Measurements from ENCODE around the gene KCND3. TPM values are rescaled to one million over a fixed set of nuclear protein-coding genes. Genes with fewer than 3 reads are reported as not detected.
A peak's percentile ranks its signal among the peaks of the same experiment; 100 is the strongest.

The KCND3 gene
- total RNA-seq, 1 donor from 2014 or later, result 0.43 TPM

DNA sequence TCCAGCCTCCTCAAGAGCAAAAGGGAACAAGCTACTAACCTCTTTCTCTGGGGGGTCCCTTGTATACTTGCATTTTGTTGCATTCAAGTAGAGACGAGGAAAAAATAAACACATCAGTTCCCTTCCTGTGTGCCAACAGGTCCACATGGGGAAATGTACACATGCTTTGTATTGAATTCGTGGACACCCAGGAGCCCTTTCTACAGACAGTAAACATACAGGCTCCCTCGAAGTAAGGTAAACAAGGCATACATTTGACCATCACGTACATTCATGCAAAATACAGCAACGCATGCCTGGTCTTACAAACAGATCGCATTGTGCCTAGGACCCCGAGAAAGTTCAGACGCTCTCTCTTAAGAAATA lies 1.1 kb downstream of the KCND3 start:
- no peaks in the 10 kb centered on the region for H3K9me3 ChIP-seq (ENCODE audit: insufficient read depth, low read depth, low read length)
- Mint-ChIP-seq H3K36me3 (ENCODE audit: low read depth, unreplicated experiment) (no peaks in the 10 kb centered on the region), H3K27ac (ENCODE audit: unreplicated experiment) (no peak overlapping the region), H3K27me3 (ENCODE audit: low read depth, unreplicated experiment) (peaks cover 86% of the 10 kb centered on the region), H3K9me3 (ENCODE audit: unreplicated experiment) (peaks cover 6% of the 10 kb centered on the region), H3K4me3 (ENCODE audit: unreplicated experiment) (peak overlapping the region; percentile 80), H3K4me1 (ENCODE audit: low read depth, unreplicated experiment) (peaks cover 5% of the 10 kb centered on the region)
- H3K79me2 ChIP-seq (ENCODE audit: insufficient read depth, low read length), result no peaks in the 10 kb centered on the region
- H3K4me3 ChIP-seq (ENCODE audit: insufficient read depth, low read depth, low read length), result no peak overlapping the region
- no peak overlapping the region for H3K9ac ChIP-seq (ENCODE audit: low read length)
- peak overlapping the region; percentile 86 for H3K4me2 ChIP-seq (ENCODE audit: low read length)
- no peak overlapping the region for H2AFZ ChIP-seq (ENCODE audit: low read depth, low read length)
- no peak for TF ChIP-seq EZH2 (IDR thresholded peaks at IDR 0.05; ENCODE audit: insufficient read depth, low read length)
- TF ChIP-seq, protein P1, sequence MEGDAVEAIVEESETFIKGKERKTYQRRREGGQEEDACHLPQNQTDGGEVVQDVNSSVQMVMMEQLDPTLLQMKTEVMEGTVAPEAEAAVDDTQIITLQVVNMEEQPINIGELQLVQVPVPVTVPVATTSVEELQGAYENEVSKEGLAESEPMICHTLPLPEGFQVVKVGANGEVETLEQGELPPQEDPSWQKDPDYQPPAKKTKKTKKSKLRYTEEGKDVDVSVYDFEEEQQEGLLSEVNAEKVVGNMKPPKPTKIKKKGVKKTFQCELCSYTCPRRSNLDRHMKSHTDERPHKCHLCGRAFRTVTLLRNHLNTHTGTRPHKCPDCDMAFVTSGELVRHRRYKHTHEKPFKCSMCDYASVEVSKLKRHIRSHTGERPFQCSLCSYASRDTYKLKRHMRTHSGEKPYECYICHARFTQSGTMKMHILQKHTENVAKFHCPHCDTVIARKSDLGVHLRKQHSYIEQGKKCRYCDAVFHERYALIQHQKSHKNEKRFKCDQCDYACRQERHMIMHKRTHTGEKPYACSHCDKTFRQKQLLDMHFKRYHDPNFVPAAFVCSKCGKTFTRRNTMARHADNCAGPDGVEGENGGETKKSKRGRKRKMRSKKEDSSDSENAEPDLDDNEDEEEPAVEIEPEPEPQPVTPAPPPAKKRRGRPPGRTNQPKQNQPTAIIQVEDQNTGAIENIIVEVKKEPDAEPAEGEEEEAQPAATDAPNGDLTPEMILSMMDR (IDR thresholded peaks at IDR 0.05; ENCODE audit: insufficient read depth, low read depth, low read length), result no peak
- H4K20me1 ChIP-seq (ENCODE audit: insufficient read depth, low read length), result no peaks in the 10 kb centered on the region
- H3K36me3 ChIP-seq (ENCODE audit: insufficient read depth, low read length), result no peaks in the 10 kb centered on the region
- H3K4me1 ChIP-seq (ENCODE audit: insufficient read depth, low read length), result peaks cover 6% of the 10 kb centered on the region
- H3K27me3 ChIP-seq (ENCODE audit: insufficient read depth, low read length), result peaks cover 56% of the 10 kb centered on the region
- no peak overlapping the region for H3K27ac ChIP-seq (ENCODE audit: low read depth, low read length)
- no peak for DNase-seq (ENCODE audit: low read depth)
- no peak for FAIRE-seq

DNA sequence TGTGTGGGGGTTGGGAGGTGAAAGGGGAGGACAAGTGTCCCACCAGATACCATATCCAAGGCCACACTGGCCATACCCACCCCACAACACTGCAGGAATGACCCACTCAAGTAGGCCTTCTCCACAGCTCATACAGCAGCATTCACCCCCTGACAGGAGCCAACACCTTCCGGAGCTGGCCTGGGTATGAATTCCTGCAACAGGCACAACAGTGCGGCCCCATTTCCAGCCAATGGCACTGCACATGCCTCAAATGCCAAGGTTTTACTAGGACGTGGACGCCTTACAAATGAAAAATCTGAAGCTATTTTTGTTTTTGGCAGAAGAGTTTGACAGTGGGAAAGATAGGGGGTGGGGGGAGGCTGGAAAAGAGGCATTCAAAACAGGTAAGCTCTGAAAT lies 2.0 kb downstream of the KCND3 start:
- no peak overlapping the region for H3K27ac ChIP-seq (ENCODE audit: low read depth, low read length)
- H3K27me3 ChIP-seq (ENCODE audit: insufficient read depth, low read length), result peaks cover 52% of the 10 kb centered on the region
- FAIRE-seq (no peak), DNase-seq (ENCODE audit: low read depth) (no peak)
- peaks cover 3% of the 10 kb centered on the region for H3K4me1 Mint-ChIP-seq (ENCODE audit: low read depth, unreplicated experiment)
- H2AFZ ChIP-seq (ENCODE audit: low read depth, low read length), result no peak overlapping the region
- no peak overlapping the region for H3K4me3 ChIP-seq (ENCODE audit: insufficient read depth, low read depth, low read length)
- H3K9me3 ChIP-seq (ENCODE audit: insufficient read depth, low read depth, low read length), result no peaks in the 10 kb centered on the region
- peaks cover 86% of the 10 kb centered on the region for H3K27me3 Mint-ChIP-seq (ENCODE audit: low read depth, unreplicated experiment)
- no peak overlapping the region for H3K4me3 Mint-ChIP-seq (ENCODE audit: unreplicated experiment)
- no peaks in the 10 kb centered on the region for H3K79me2 ChIP-seq (ENCODE audit: insufficient read depth, low read length)
- H3K36me3 Mint-ChIP-seq (ENCODE audit: low read depth, unreplicated experiment), result no peaks in the 10 kb centered on the region
- no peaks in the 10 kb centered on the region for H3K36me3 ChIP-seq (ENCODE audit: insufficient read depth, low read length)
- H3K27ac Mint-ChIP-seq (ENCODE audit: unreplicated experiment), result no peak overlapping the region
- TF ChIP-seq, protein P1 (IDR thresholded peaks at IDR 0.05; ENCODE audit: insufficient read depth, low read depth, low read length), result no peak
- no peak for TF ChIP-seq EZH2 (IDR thresholded peaks at IDR 0.05; ENCODE audit: insufficient read depth, low read length)
- no peaks in the 10 kb centered on the region for H4K20me1 ChIP-seq (ENCODE audit: insufficient read depth, low read length)
- H3K4me1 ChIP-seq (ENCODE audit: insufficient read depth, low read length), result peaks cover 6% of the 10 kb centered on the region
- H3K9me3 Mint-ChIP-seq (ENCODE audit: unreplicated experiment), result peaks cover 9% of the 10 kb centered on the region
- H3K4me2 ChIP-seq (ENCODE audit: low read length), result no peak overlapping the region
- no peak overlapping the region for H3K9ac ChIP-seq (ENCODE audit: low read length)

DNA sequence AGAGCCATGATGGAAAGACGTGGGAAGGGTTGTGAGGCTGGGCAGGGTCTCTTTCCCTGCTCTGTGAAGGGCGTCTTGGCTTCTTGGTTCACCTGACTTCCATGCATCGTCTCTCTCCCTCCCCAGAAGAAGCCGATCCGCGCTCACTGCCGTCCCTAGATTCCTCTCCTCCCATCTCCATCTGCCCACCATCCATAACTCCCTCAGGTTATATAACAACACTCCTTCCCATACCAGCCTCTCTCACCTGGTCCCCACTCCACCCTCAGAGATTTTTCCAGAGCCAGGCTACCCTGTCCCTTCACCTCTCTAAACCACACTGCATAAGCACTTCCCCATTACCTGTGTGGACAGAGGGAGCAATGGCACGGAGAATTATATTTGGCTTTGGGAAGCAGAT lies 6.0 kb downstream of the KCND3 start:
- peaks cover 25% of the 10 kb centered on the region for H3K27me3 ChIP-seq (ENCODE audit: insufficient read depth, low read length)
- H3K79me2 ChIP-seq (ENCODE audit: insufficient read depth, low read length), result no peaks in the 10 kb centered on the region
- no peak overlapping the region for H3K9ac ChIP-seq (ENCODE audit: low read length)
- FAIRE-seq, result no peak
- H3K9me3 Mint-ChIP-seq (ENCODE audit: unreplicated experiment), result peaks cover 10% of the 10 kb centered on the region
- H3K4me1 ChIP-seq (ENCODE audit: insufficient read depth, low read length), result no peaks in the 10 kb centered on the region
- no peak overlapping the region for H3K4me2 ChIP-seq (ENCODE audit: low read length)
- peaks cover 71% of the 10 kb centered on the region for H3K27me3 Mint-ChIP-seq (ENCODE audit: low read depth, unreplicated experiment)
- no peaks in the 10 kb centered on the region for H4K20me1 ChIP-seq (ENCODE audit: insufficient read depth, low read length)
- DNase-seq (ENCODE audit: low read depth), result no peak
- no peak overlapping the region for H3K4me3 Mint-ChIP-seq (ENCODE audit: unreplicated experiment)
- no peaks in the 10 kb centered on the region for H3K36me3 Mint-ChIP-seq (ENCODE audit: low read depth, unreplicated experiment)
- TF ChIP-seq, protein P1 (IDR thresholded peaks at IDR 0.05; ENCODE audit: insufficient read depth, low read depth, low read length), result no peak
- no peak for TF ChIP-seq EZH2 (IDR thresholded peaks at IDR 0.05; ENCODE audit: insufficient read depth, low read length)
- H3K9me3 ChIP-seq (ENCODE audit: insufficient read depth, low read depth, low read length), result no peaks in the 10 kb centered on the region
- H2AFZ ChIP-seq (ENCODE audit: low read depth, low read length), result no peak overlapping the region
- no peak overlapping the region for H3K27ac ChIP-seq (ENCODE audit: low read depth, low read length)
- H3K27ac Mint-ChIP-seq (ENCODE audit: unreplicated experiment), result no peak overlapping the region
- H3K4me1 Mint-ChIP-seq (ENCODE audit: low read depth, unreplicated experiment), result peaks cover 2% of the 10 kb centered on the region
- no peak overlapping the region for H3K4me3 ChIP-seq (ENCODE audit: insufficient read depth, low read depth, low read length)
- no peaks in the 10 kb centered on the region for H3K36me3 ChIP-seq (ENCODE audit: insufficient read depth, low read length)

Measured in astrocyte (in vitro differentiated cells and primary cell).